ENCODE measurements around the gene PON1.

DNA sequence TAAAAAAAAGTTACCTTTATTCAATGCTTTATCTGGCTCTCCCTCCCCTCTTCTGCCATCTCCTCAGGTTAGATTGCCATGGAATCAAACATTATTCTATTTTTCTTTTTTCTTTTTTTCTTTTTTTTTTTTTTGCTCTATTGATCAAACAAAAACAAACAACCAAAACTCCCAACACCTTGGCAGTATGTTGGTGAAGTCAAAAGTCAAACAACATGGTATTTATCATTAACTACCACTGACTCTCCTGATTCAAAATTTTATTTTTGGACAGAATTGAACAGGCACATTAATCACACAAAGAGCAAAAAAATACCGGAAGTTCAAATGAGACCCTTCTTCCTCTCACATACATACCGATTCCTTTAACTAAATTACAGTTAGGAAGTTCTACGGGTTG, 6.4 kb downstream of the PON1 start:
- no peak for TF ChIP-seq EZH2 (IDR thresholded peaks at IDR 0.05; ENCODE audit: borderline replicate concordance, insufficient read depth, low read depth, low read length, poor library complexity, severe bottlenecking)
- no peak for TF ChIP-seq CTCF (IDR thresholded peaks at IDR 0.05)
